GM21360 (cell line): Measurements from ENCODE around the gene ZNF106.

Source experiments
- ATAC-seq: cut with Tn5 transposase; IDR thresholded peaks from one replicate; pipeline ENCODE4 v1.9.1; 2021; ENCODE audit warnings: mild to moderate bottlenecking, moderate library complexity; ENCODE audit not compliant: unreplicated experiment

ZNF106 gene

GRCh38 chr15:42482701-42483100, 8.2 kb downstream of the ZNF106 start:
- no peak for ATAC-seq

GRCh38 chr15:42474827-42475226, 16.1 kb downstream of the ZNF106 start:
- ATAC-seq = no peak

- no peak for ATAC-seq
These were observed 19.9 kb downstream of the ZNF106 start for GRCh38 chr15:42471002-42471401.

GRCh38 chr15:42465520-42466259, 25.3 kb downstream of the ZNF106 start:
- no peak for ATAC-seq

- no peak for ATAC-seq
These were observed 29.7 kb downstream of the ZNF106 start for GRCh38 chr15:42461261-42461660.

- ATAC-seq = peak; percentile 54
These were observed 33.2 kb downstream of the ZNF106 start for GRCh38 chr15:42457445-42458442.

GRCh38 chr15:42456971-42457370, 34.0 kb downstream of the ZNF106 start:
- no peak for ATAC-seq

GRCh38 chr15:42456531-42456930, 34.4 kb downstream of the ZNF106 start:
- no peak for ATAC-seq

GRCh38 chr15:42453826-42454225, 37.1 kb downstream of the ZNF106 start:
- ATAC-seq = no peak

GRCh38 chr15:42450425-42450790, 40.5 kb downstream of the ZNF106 start:
- ATAC-seq = no peak

GRCh38 chr15:42449770-42450424, 41.0 kb downstream of the ZNF106 start:
- ATAC-seq = no peak

- ATAC-seq = no peak
These were observed 42.7 kb downstream of the ZNF106 start for GRCh38 chr15:42448281-42448680.

- ATAC-seq = no peak
These were observed 43.3 kb downstream of the ZNF106 start for GRCh38 chr15:42447599-42447998.

GRCh38 chr15:42445551-42445950, 45.4 kb downstream of the ZNF106 start:
- no peak for ATAC-seq

- ATAC-seq = no peak
These were observed 46.4 kb downstream of the ZNF106 start for GRCh38 chr15:42444415-42445063.

GRCh38 chr15:42427429-42428223, 63.3 kb downstream of the ZNF106 start:
- ATAC-seq = no peak

- ATAC-seq = no peak
These were observed 69.6 kb downstream of the ZNF106 start for GRCh38 chr15:42421376-42421775.

- ATAC-seq = no peak
These were observed 71.6 kb downstream of the ZNF106 start for GRCh38 chr15:42419369-42419768.

- ATAC-seq = no peak
These were observed 77.0 kb downstream of the ZNF106 start for GRCh38 chr15:42413920-42414319.

- no peak for ATAC-seq
These were observed 79.1 kb downstream of the ZNF106 start for GRCh38 chr15:42411884-42412283.
